GM20000 (cell line): ENCODE results near the gene VTI1A.
"Not testable (repeated sequence)": the region's sequence is repeated elsewhere in the genome, so short reads cannot be mapped to it uniquely, and the experiment has no call there.

ENCODE experiments used
- DNase-seq: peaks from one replicate; pipeline ENCODE4 v3.0.0; 2012; ENCODE audit warnings: low spot score
- CTCF ChIP-seq: IDR thresholded peaks from 2 replicates; pipeline ENCODE4 v1.5.1; 2012; ENCODE audit warnings: mild to moderate bottlenecking, control low read depth; ENCODE audit errors: extremely low read depth, missing control alignments

The VTI1A gene

GRCh38 chr10:112491144-112491543 is 44.1 kb downstream of the VTI1A start:
- no peak for DNase-seq
- TF ChIP-seq CTCF, result no peak

- no peak for DNase-seq
- no peak for TF ChIP-seq CTCF
Measured at GRCh38 chr10:112492736-112493135, 45.7 kb downstream of the VTI1A start.

GRCh38 chr10:112497347-112497950 is 50.4 kb downstream of the VTI1A start:
- no peak for DNase-seq
- no peak for TF ChIP-seq CTCF

- DNase-seq, result no peak
- TF ChIP-seq CTCF, result no peak
Measured at GRCh38 chr10:112498806-112499205, 51.8 kb downstream of the VTI1A start.

- not testable (repeated sequence) for DNase-seq
Measured at GRCh38 chr10:112499985-112500384, 53.0 kb downstream of the VTI1A start.

GRCh38 chr10:112502536-112502935 is 55.5 kb downstream of the VTI1A start:
- DNase-seq, result no peak
- TF ChIP-seq CTCF, result no peak

GRCh38 chr10:112503643-112504042 is 56.6 kb downstream of the VTI1A start:
- no peak for DNase-seq
- no peak for TF ChIP-seq CTCF

GRCh38 chr10:112507046-112507445 is 60.0 kb downstream of the VTI1A start:
- DNase-seq, result no peak
- no peak for TF ChIP-seq CTCF
